GM23248 (cell line): ENCODE measurements around the gene RGS18. TPM values are rescaled to one million over a fixed set of nuclear protein-coding genes. Genes with fewer than 3 reads are reported as not detected.
A peak's percentile ranks its signal among the peaks of the same experiment; 100 is the strongest.
"Not testable (repeated sequence)": the region's sequence is repeated elsewhere in the genome, so short reads cannot be mapped to it uniquely, and the experiment has no call there.

Experiments
- DNase-seq: peaks from one replicate; pipeline ENCODE4 v3.0.0-alpha.2; 2015
- H2AFZ ChIP-seq: fragments of 200-600 bp; sonication (generic); 2 replicates; pipeline ENCODE4 v1.6.1; 2016; ENCODE audit warnings: antibody characterized with exemption
- H3F3A ChIP-seq: fragments of 200-600 bp; sonication (generic); 2 replicates; pipeline ENCODE4 v1.6.1; 2016; ENCODE audit warnings: mild to moderate bottlenecking, antibody characterized with exemption, mixed run types; ENCODE audit not compliant: insufficient read depth
- H3K27ac ChIP-seq: fragments of 200-600 bp; sonication (generic); 2 replicates; pipeline ENCODE4 v1.5.1; 2016; ENCODE audit warnings: mild to moderate bottlenecking
- H3K27me3 ChIP-seq: fragments of 200-600 bp; sonication (generic); replicated peaks from 2 replicates; pipeline ENCODE4 v1.6.1; 2016; ENCODE audit warnings: mild to moderate bottlenecking; ENCODE audit not compliant: insufficient read depth
- H3K36me3 ChIP-seq: fragments of 200-600 bp; sonication (generic); 2 replicates; pipeline ENCODE4 v1.6.1; 2016; ENCODE audit warnings: low read depth, mild to moderate bottlenecking
- H3K4me1 ChIP-seq: fragments of 200-600 bp; sonication (generic); 2 replicates; pipeline ENCODE4 v1.6.1; 2016; ENCODE audit warnings: mild to moderate bottlenecking; ENCODE audit not compliant: insufficient read depth
- H3K4me2 ChIP-seq: fragments of 200-600 bp; sonication (generic); one replicate; pipeline ENCODE4 v1.6.1; 2016; ENCODE audit warnings: mild to moderate bottlenecking; ENCODE audit not compliant: unreplicated experiment
- H3K4me3 ChIP-seq: fragments of 200-600 bp; sonication (generic); 2 replicates; pipeline ENCODE4 v1.5.1; 2016; ENCODE audit warnings: mild to moderate bottlenecking
- H3K79me2 ChIP-seq: fragments of 200-600 bp; sonication (generic); 2 replicates; pipeline ENCODE4 v1.6.1; 2016; ENCODE audit warnings: mild to moderate bottlenecking; ENCODE audit not compliant: insufficient read depth
- H3K9ac ChIP-seq: fragments of 200-600 bp; sonication (generic); 2 replicates; pipeline ENCODE4 v1.6.1; 2016; ENCODE audit warnings: mild to moderate bottlenecking
- H3K9me2 ChIP-seq: fragments of 200-600 bp; sonication (generic); 2 replicates; pipeline ENCODE4 v1.6.1; 2016; ENCODE audit warnings: mixed run types, mild to moderate bottlenecking, moderate library complexity; ENCODE audit not compliant: insufficient read depth
- H3K9me3 ChIP-seq: fragments of 200-600 bp; sonication (generic); one replicate; pipeline ENCODE4 v1.6.1; 2017; ENCODE audit warnings: low read depth
- H4K20me1 ChIP-seq: fragments of 200-600 bp; sonication (generic); 2 replicates; pipeline ENCODE4 v1.6.0; 2016; ENCODE audit not compliant: insufficient read depth
- EZH2 ChIP-seq: fragments of 200-600 bp; sonication (generic); IDR thresholded peaks from 2 replicates; pipeline ENCODE4 v1.6.1; 2018; ENCODE audit warnings: antibody characterized with exemption, mild to moderate bottlenecking; ENCODE audit not compliant: insufficient read depth, poor library complexity, severe bottlenecking
- EZH2phosphoT487 ChIP-seq: fragments of 200-600 bp; sonication (generic); IDR thresholded peaks from 2 replicates; pipeline ENCODE4 v1.6.1; 2018; ENCODE audit warnings: antibody characterized with exemption, moderate library complexity, mild to moderate bottlenecking, low read depth; ENCODE audit not compliant: insufficient read depth
- WGBS, 2 experiments: methylation state at CpG; one replicate each; pipeline ENCODE4 v1.1.6; 2015 to 2017; ENCODE audit warnings: low lambda C conversion rate in 2 of 2, low coverage in 1 of 2; ENCODE audit errors: missing lambda C conversion rate in 2 of 2; 5-methylcytosine and 5-hydroxymethylcytosine counted together
- in situ Hi-C: fragments of 300-500 bp; cut with MboI; formaldehyde crosslinking; loops from 2 replicates; pipeline ENCODE4 v1.15.0; 2020
- polyA plus RNA-seq: library from polyadenylated mRNA; unstranded; fragments of >200 nt; fragmentation: Nextera tagmentation; extraction: Ambion mirVana; gene quantifications from 2 replicates; pipeline ENCODE4 v1.2.1, GENCODE V29; 2016
- total RNA-seq: library from RNA; depleted of rRNA; stranded (reverse); fragments of >200 nt; shearing (Covaris generic); gene quantifications from 2 replicates; pipeline ENCODE4 v1.2.3, GENCODE V29; 2014

Gene RGS18
- total and polyA plus RNA-seq, 2 experiments from 2014 or later: not detected

DNA sequence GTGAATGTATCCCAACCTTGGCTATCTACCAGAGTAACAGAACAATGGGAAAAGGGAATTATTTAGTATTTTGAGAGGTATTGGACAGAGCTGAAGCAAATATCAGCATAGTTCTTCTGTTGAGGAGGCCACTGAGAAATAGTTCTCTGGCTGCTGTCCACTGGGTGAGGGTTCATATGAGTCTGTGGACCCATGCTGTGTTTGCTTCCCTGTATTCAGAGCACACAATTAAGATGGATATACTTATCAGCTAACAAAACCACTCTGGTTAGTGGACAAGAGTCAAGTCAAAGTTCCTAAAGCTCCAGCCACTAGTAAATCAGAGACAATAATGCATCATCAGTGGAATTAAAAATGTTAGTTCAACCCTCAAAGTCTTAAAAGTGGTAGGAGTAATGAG is 66.1 kb downstream of the RGS18 start:
- in situ Hi-C loops: no loop called here
- no peak for TF ChIP-seq EZH2phosphoT487
- no peak for TF ChIP-seq EZH2
- H3K36me3 ChIP-seq: no peaks in the 10 kb centered on the region
- H3K4me3 ChIP-seq: no peak overlapping the region
- H3K27me3 ChIP-seq: no peaks in the 10 kb centered on the region
- no peak for DNase-seq
- H3K9me2 ChIP-seq: no peaks in the 10 kb centered on the region
- H3F3A ChIP-seq: no peaks in the 10 kb centered on the region
- no peak overlapping the region for H3K4me2 ChIP-seq
- H2AFZ ChIP-seq: no peak overlapping the region
- no peak overlapping the region for H3K27ac ChIP-seq
- H3K9ac ChIP-seq: no peak overlapping the region
- no peaks in the 10 kb centered on the region for H4K20me1 ChIP-seq
- H3K9me3 ChIP-seq: no peaks in the 10 kb centered on the region
- H3K79me2 ChIP-seq: no peaks in the 10 kb centered on the region
- H3K4me1 ChIP-seq: no peaks in the 10 kb centered on the region

GRCh38 chr1:192224846-192225245 is 66.6 kb downstream of the RGS18 start:
- in situ Hi-C loops: no loop called here
- no peaks in the 10 kb centered on the region for H3K9me2 ChIP-seq
- DNase-seq: no peak
- no peak overlapping the region for H3K4me2 ChIP-seq
- H3K4me3 ChIP-seq: no peak overlapping the region
- TF ChIP-seq EZH2phosphoT487: no peak
- no peak for TF ChIP-seq EZH2
- no peaks in the 10 kb centered on the region for H3K27me3 ChIP-seq
- H4K20me1 ChIP-seq: no peaks in the 10 kb centered on the region
- no peaks in the 10 kb centered on the region for H3K36me3 ChIP-seq
- no peak overlapping the region for H3K9ac ChIP-seq
- no peak overlapping the region for H3K27ac ChIP-seq
- H3K4me1 ChIP-seq: no peaks in the 10 kb centered on the region
- no peaks in the 10 kb centered on the region for H3K79me2 ChIP-seq
- no peaks in the 10 kb centered on the region for H3K9me3 ChIP-seq
- no peaks in the 10 kb centered on the region for H3F3A ChIP-seq
- H2AFZ ChIP-seq: no peak overlapping the region

GRCh38 chr1:192225266-192225665 is 67.0 kb downstream of the RGS18 start:
- no peak for TF ChIP-seq EZH2phosphoT487
- TF ChIP-seq EZH2: no peak
- H3F3A ChIP-seq: no peaks in the 10 kb centered on the region
- H4K20me1 ChIP-seq: no peaks in the 10 kb centered on the region
- no peaks in the 10 kb centered on the region for H3K9me3 ChIP-seq
- H3K4me1 ChIP-seq: no peaks in the 10 kb centered on the region
- H3K9me2 ChIP-seq: no peaks in the 10 kb centered on the region
- H3K9ac ChIP-seq: no peak overlapping the region
- in situ Hi-C loops: no loop called here
- no peak overlapping the region for H3K4me3 ChIP-seq
- H3K27me3 ChIP-seq: no peaks in the 10 kb centered on the region
- no peak overlapping the region for H3K4me2 ChIP-seq
- no peak overlapping the region for H2AFZ ChIP-seq
- no peaks in the 10 kb centered on the region for H3K36me3 ChIP-seq
- WGBS, 2 experiments: 7 to 8% methylated on average over 2 of the region's 2 CpGs
- H3K27ac ChIP-seq: no peak overlapping the region
- DNase-seq: no peak
- H3K79me2 ChIP-seq: no peaks in the 10 kb centered on the region

GRCh38 chr1:192225703-192226102 is 67.4 kb downstream of the RGS18 start:
- Histone ChIP-seq H3K36me3 (no peaks in the 10 kb centered on the region), H3K27ac (no peak overlapping the region), H3K9me2 (no peaks in the 10 kb centered on the region), H2AFZ (no peak overlapping the region), H4K20me1 (no peaks in the 10 kb centered on the region), H3K79me2 (no peaks in the 10 kb centered on the region), H3K9me3 (no peaks in the 10 kb centered on the region), H3K4me3 (no peak overlapping the region), H3K4me1 (no peaks in the 10 kb centered on the region), H3K9ac (no peak overlapping the region), H3F3A (no peaks in the 10 kb centered on the region), H3K4me2 (no peak overlapping the region), H3K27me3 (no peaks in the 10 kb centered on the region)
- peak; percentile 2 for DNase-seq
- TF ChIP-seq EZH2 (no peak), EZH2phosphoT487 (no peak)
- WGBS, 2 experiments: 19 to 30% methylated on average over 3 of the region's 3 CpGs
- in situ Hi-C loops: no loop called here

DNA sequence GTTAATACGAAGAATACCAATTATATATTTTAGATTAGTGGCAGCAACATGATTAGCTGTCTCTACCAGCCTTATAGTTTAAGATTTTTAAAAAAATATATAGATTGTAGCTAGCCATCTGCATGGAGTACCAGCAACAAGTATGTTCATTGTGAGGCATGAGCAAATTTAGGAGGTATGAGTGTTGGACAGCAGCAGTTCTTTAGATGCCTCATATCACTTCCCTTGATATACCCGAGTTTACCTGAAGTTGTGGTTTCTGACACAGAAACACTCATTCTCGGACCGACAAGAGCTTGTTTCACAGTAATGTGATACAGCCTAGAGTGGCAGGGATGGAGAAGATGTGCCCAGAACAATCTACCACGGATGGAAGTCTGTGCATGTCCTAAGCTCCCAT is 69.1 kb downstream of the RGS18 start:
- Histone ChIP-seq H3K9me3 (no peaks in the 10 kb centered on the region), H3K27ac (no peak overlapping the region), H3K27me3 (no peaks in the 10 kb centered on the region), H3K4me2 (no peak overlapping the region), H3K79me2 (no peaks in the 10 kb centered on the region), H3K36me3 (no peaks in the 10 kb centered on the region), H3K4me1 (no peaks in the 10 kb centered on the region), H3K9me2 (no peaks in the 10 kb centered on the region), H2AFZ (no peak overlapping the region), H3K9ac (no peak overlapping the region), H4K20me1 (no peaks in the 10 kb centered on the region), H3F3A (no peaks in the 10 kb centered on the region), H3K4me3 (no peak overlapping the region)
- no peak for TF ChIP-seq EZH2phosphoT487
- TF ChIP-seq EZH2: no peak
- DNase-seq: no peak
- in situ Hi-C loops: no loop called here
- 21 to 23% methylated on average over 5 of the region's 5 CpGs for WGBS, 2 experiments

GRCh38 chr1:192227980-192228379 is 69.7 kb downstream of the RGS18 start:
- DNase-seq, in situ Hi-C loops: not testable (repeated sequence)
- WGBS, 2 experiments: 48 to 61% methylated on average over 13 of the region's 13 CpGs

More at GRCh38 chr1:192227980-192228379, 69.7 kb downstream of the RGS18 start:
- H3K9me3 ChIP-seq, H4K20me1 ChIP-seq, H3K79me2 ChIP-seq, H3K36me3 ChIP-seq, H3K4me3 ChIP-seq, H2AFZ ChIP-seq, H3K9me2 ChIP-seq, H3K4me2 ChIP-seq, H3K9ac ChIP-seq, H3F3A ChIP-seq, H3K4me1 ChIP-seq, H3K27ac ChIP-seq, H3K27me3 ChIP-seq: not testable (repeated sequence)
